Hepatocyte (in vitro differentiated cells): ENCODE measurements around the gene TCEAL1.

Experiments
- EZH2 ChIP-seq: fragments of 200-600 bp; sonication (generic); IDR thresholded peaks from 2 replicates; pipeline ENCODE4 v1.6.1; 2016; ENCODE audit warnings: antibody characterized with exemption, mild to moderate bottlenecking, borderline replicate concordance
- TF ChIP-seq, protein P1 (sequence below): fragments of 200-600 bp; sonication (generic); IDR thresholded peaks from 2 replicates; pipeline ENCODE4 v1.5.1; 2016; ENCODE audit warnings: antibody characterized with exemption, mild to moderate bottlenecking; ENCODE audit not compliant: poor library complexity

DNA sequence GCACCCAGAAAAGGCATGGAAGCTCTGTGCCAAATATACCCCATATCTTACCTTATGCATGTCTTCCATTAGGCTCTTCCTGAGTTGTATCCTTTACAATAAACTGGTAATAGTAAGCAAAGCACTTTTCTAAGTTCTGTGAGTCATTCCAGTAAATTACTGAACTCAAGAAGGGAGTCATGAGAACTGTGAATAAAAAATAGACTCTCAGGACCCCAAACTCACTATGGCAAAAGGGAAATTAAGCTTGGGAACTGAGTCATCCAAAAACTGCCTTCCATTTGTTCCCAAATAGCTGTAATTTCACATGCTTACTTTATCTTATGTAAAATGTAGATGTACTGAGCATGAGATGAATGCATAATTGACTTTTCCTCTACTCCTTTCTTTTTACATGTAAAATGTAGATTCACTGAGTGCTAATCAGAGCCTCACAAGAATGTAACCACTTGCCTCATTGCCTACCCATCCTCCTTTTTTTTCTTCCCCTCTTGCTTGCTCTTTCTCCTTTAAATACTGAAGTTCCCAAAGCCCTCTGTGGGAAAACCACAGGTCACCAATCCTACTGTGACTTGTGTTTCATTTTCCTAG, 12.9 kb upstream of the TCEAL1 start:
- TF ChIP-seq, protein P1, sequence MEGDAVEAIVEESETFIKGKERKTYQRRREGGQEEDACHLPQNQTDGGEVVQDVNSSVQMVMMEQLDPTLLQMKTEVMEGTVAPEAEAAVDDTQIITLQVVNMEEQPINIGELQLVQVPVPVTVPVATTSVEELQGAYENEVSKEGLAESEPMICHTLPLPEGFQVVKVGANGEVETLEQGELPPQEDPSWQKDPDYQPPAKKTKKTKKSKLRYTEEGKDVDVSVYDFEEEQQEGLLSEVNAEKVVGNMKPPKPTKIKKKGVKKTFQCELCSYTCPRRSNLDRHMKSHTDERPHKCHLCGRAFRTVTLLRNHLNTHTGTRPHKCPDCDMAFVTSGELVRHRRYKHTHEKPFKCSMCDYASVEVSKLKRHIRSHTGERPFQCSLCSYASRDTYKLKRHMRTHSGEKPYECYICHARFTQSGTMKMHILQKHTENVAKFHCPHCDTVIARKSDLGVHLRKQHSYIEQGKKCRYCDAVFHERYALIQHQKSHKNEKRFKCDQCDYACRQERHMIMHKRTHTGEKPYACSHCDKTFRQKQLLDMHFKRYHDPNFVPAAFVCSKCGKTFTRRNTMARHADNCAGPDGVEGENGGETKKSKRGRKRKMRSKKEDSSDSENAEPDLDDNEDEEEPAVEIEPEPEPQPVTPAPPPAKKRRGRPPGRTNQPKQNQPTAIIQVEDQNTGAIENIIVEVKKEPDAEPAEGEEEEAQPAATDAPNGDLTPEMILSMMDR, result no peak
- TF ChIP-seq EZH2, result no peak
